GM18511 (cell line): ENCODE data around the gene EIF2A.
A peak's percentile ranks its signal among the peaks of the same experiment; 100 is the strongest.

Source experiments
- ATAC-seq: cut with Tn5 transposase; IDR thresholded peaks from one replicate; pipeline ENCODE4 v1.9.1; 2021; ENCODE audit warnings: mild to moderate bottlenecking, moderate library complexity; ENCODE audit not compliant: unreplicated experiment

Gene EIF2A

GRCh38 chr3:150543128-150543527, 3.5 kb upstream of the EIF2A start:
- ATAC-seq, result no peak

DNA sequence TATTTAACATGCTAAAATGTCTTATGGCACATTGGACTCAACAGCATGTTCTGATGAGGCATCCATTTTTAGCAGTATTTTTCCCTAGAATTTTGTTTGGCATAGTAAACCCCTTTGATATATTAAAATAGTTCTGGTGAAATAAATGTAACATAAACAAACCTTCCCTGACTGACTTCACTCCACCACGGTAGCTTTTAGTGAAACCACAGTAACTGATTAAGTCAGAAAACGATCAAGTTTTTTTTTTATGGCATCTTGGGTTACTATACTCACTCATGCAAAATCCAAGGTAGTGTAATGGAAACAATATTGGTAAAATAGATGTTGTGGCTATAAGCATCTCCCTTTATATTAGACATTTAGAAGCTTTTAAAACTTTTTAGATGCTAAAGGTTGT, 3.1 kb upstream of the EIF2A start:
- ATAC-seq, result no peak

DNA sequence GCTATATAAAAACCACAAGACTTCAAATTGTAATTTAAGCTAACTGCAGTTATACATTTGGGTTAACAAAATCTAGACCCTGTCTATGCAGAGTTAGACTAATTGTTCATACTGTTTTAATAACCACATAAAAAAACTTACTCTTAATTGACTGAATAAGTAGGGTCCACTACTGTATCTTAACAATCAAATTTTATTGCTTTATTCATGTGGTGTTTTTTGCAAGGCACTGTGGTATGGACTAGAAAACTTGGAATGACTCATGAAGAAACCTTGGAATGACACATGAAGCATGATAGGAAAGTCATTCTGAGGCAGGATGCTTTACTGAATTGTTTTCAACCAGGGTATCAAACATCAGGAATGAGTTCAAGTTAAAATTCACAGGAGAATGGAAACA, 2.5 kb upstream of the EIF2A start:
- no peak for ATAC-seq

DNA sequence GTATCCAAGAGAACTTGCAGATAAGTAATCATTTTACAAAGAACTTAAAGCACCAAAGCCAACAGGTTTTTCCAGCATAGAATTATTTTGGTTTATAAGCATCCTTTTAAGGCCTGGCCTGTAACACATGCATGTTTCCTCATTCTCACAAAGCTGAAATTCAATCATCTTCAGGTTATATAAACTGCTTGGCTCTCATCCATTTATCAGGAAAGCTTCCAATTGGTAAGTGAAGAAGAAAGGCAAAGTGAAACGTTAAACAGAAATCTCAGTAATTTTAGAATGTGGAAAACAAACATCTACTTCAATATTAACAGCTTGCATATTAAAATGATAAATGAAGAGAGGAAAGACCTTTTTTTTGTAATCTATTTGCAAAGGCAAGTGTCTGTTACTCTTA, 1.9 kb upstream of the EIF2A start:
- no peak for ATAC-seq

GRCh38 chr3:150545419-150546225, 965 bp upstream of the EIF2A start:
- peak; percentile 23 for ATAC-seq

GRCh38 chr3:150547045-150547741, 606 bp downstream of the EIF2A start:
- no peak for ATAC-seq

DNA sequence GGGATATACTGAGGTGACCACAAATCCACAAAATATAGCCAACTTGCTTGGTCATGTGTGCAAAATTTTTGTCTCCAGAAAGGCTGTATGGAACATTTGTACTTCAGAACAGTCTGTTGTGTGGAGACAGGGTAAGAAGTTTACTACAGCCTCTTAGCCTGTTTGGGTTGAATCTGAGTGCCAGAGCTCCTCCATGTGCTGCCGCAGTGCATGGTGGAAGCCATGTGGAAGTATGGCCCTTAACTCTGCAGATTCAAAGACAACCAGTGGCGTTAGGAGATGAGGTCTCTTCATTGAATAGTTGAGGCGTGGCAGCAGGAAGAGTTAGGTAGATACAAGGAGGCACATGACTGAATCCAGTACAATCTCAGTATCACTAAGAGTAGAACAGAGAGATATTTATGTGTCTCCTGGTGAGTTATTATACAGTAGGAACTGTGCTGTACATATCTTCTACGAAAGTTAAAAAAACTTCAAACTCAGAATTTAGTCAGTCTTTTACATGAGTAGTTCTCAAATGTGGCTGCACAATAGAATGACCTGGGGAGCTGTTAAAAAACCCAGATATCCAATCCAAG, 9.4 kb downstream of the EIF2A start:
- ATAC-seq, result no peak

GRCh38 chr3:150556792-150557191, 10.2 kb downstream of the EIF2A start:
- no peak for ATAC-seq

- ATAC-seq, result no peak
Measured at GRCh38 chr3:150557725-150558124, 11.1 kb downstream of the EIF2A start.

- no peak for ATAC-seq
Measured at GRCh38 chr3:150564243-150564642, 17.7 kb downstream of the EIF2A start.

- ATAC-seq, result no peak
Measured at GRCh38 chr3:150567328-150567727, 20.7 kb downstream of the EIF2A start.

DNA sequence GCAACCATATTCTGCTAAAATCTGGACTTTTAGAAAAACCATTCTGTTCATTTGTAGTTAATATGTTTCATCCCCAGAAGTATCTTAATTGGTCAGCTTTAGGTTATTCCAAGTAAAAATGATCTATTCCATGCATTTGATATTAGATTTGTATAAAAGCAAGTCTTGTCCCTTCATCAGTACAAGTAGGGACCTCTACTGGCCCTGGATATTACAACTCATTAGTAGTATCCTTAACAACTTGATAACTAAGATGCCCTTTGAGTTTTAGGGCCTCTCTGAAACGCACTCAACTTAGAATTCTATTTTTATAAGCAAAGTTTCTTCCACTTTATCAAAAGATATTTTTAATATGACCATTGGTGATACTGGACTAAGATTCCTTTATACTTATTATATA, 31.3 kb downstream of the EIF2A start:
- no peak for ATAC-seq

- no peak for ATAC-seq
Measured at GRCh38 chr3:150581174-150581573, 34.6 kb downstream of the EIF2A start.

DNA sequence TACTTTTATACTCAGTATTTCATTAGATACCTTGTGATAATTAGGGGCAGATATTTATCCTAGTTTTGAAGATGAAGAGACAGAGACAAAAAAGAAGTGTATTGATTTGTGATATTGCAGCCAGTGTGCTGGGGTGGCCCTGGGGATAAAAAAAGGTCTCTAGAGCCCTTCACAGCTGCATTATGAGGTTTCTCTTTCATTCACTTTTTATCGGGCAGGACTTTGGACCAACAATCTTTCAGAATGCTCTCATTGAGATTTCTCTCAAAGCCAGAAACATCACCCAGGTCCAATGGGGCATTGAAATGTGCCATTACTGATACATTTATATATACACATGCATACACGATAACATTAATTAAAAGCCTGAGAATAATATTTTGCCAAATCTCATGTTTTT, 36.0 kb downstream of the EIF2A start:
- ATAC-seq, result peak; percentile 78

DNA sequence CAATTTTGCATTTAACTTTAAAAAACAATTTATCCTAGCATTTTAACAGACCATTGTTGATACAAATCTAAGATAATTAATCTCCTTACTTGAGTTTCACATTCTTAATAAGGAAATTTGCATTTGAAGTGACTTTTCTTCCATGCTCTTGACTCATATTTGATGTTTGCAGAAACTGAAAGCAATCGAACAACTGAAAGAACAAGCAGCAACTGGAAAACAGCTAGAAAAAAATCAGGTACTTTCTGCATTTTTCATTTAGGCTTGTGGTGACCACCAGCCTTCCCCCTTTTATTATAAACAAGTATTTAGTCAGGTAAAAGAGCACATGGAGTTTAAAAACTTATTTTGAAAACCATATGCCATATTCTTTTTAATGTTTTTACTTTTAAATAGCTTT, 36.4 kb downstream of the EIF2A start:
- peak; percentile 77 for ATAC-seq

DNA sequence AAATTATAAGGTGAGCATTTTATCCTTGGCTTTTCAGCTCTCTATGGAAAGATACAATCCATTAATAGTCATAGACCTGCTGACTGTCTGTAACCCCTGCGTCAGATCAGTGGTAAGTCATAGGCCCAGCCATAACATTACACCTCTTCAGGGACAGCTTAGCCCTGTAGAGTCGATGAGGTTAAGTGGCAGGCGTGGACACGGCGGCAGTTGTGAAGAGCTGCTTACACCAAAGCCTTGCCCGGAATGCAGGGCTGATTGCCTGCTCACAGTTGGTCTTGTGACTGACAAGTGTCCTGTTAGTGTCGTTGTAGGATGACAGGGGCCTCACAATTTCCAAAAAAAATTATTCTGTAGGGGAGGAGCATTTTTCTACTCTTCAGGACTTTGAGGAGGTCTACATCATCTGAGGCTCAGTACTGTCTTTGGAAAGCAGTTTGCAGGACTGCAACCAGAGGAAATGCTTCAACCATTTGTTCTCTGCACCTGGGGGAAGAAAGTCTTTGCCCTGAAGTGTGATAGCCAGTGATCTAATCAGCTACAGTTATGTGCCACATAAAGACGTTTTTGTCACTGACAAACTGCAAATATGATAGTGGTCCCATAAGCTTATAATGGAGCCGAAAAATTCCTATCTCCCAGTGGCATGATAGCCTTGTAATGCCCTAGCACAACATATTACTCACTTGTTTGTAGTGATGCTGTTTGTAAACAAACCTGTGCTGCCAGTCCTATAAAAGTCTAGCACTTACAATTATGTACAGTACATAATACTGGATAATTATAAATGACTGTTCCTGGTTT, 41.6 kb downstream of the EIF2A start:
- no peak for ATAC-seq

DNA sequence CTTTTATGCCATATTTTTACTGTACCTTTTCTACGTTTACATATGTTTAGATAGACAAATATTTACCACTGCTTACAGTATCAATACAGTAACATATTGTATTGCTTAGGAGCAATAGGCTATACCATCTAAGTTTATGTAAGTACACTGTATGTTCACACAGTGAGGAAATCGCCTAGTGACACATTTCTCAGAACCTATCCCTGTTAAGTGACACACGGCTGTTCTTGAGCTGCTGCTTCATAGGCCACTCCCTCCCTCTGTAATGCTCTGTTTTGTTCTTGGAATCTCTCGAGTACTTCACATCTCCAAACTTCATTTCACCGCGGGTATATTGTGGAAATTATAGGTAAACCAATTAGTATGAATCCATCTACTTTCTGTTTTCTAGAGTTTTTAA, 43.2 kb downstream of the EIF2A start:
- ATAC-seq, result no peak

DNA sequence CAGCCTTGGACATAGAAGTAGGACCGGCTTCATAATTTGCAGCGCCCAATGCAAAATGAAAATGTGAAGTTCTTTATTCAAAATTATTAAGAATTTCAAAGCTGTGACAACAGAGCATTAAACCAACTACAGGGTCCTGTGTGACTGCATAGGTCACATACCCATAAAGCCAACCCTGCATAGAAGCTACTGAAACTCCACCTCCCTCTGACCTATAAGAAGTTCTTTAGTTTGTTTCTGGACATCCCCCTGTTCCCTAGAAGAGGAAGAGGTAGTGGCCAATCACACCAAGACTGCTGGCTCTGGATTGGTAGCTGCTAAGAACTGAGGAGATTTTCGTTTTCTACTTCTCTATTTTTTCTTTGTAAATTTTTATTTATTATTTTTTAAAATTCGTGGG, 47.6 kb downstream of the EIF2A start:
- ATAC-seq, result no peak

DNA sequence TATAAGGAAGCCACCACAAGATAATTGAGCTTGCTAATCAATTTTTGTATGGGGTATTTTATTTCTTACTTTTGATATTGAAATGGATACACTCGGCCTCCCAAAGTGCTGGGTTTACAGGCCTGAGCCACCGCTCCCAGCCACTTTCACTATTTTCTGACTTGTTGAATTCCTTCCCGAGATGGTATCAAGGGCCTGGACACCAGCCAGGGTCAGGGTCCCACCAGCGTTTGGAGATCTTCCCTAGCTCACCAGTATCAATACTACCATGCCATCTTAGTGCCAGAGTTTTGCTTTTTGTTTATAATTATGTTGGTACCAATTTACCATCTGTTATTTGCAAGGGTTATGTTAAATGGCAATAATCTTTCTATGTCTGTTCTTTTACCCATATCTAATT, 51.1 kb downstream of the EIF2A start:
- ATAC-seq, result no peak

- peak; percentile 19 for ATAC-seq
Measured at GRCh38 chr3:150599611-150600297, 53.2 kb downstream of the EIF2A start.
